HL-60/S4 (cell line): ENCODE data around the gene GPBP1L1.
"Not testable (repeated sequence)": the region's sequence is repeated elsewhere in the genome, so short reads cannot be mapped to it uniquely, and the experiment has no call there.

Experiments used
- in situ Hi-C: fragments of 300-500 bp; cut with MboI; formaldehyde crosslinking; loops from 2 replicates; pipeline ENCODE4 v1.14.3; 2022; ENCODE audit warnings: low sequenced_read_pairs

Gene GPBP1L1

GRCh38 chr1:45604239-45604638 lies 82.1 kb downstream of the GPBP1L1 start:
- in situ Hi-C loops: no loop called here

- in situ Hi-C loops: not testable (repeated sequence)
These were observed 89.6 kb downstream of the GPBP1L1 start for GRCh38 chr1:45596765-45597164.

- in situ Hi-C loops: no loop called here
These were observed 91.9 kb downstream of the GPBP1L1 start for GRCh38 chr1:45594412-45594811.

- in situ Hi-C loops: no loop called here
These were observed 96.5 kb downstream of the GPBP1L1 start for GRCh38 chr1:45589861-45590260.

- in situ Hi-C loops: no loop called here
These were observed 99.6 kb downstream of the GPBP1L1 start for GRCh38 chr1:45586769-45587168.

GRCh38 chr1:45585496-45586075 lies 100.7 kb downstream of the GPBP1L1 start:
- in situ Hi-C loops: no loop called here

GRCh38 chr1:45585110-45585426 lies 101.3 kb downstream of the GPBP1L1 start:
- in situ Hi-C loops: no loop called here

- in situ Hi-C loops: no loop called here
These were observed 101.8 kb downstream of the GPBP1L1 start for GRCh38 chr1:45584351-45585109.

GRCh38 chr1:45583666-45584350 lies 102.5 kb downstream of the GPBP1L1 start, which contains the start of gene NASP:
Gene NASP (plus strand): TSS chr1:45584041. CDS start chr1:45584147, 106 bp downstream.
- in situ Hi-C loops: no loop called here

- in situ Hi-C loops: no loop called here
These were observed 103.1 kb downstream of the GPBP1L1 start for GRCh38 chr1:45583264-45583665.
